Astrocyte (in vitro differentiated cells and primary cell): ENCODE data around the gene EYS. TPM values are rescaled to one million over a fixed set of nuclear protein-coding genes. Genes with fewer than 3 reads are reported as not detected.

Source experiments
- DNase-seq: peaks from one replicate; pipeline ENCODE4 v3.0.0-alpha.2; 2010; ENCODE audit warnings: low read depth
- FAIRE-seq: peaks from 2 replicates; lab custom pipeline; 2011; peaks lifted over from hg19 to GRCh38; lab: Jason Lieb, UNC
- H2AFZ ChIP-seq: 2 replicates; pipeline ENCODE4 v1.6.0; 2012; ENCODE audit warnings: low read depth, low read length, inconsistent platforms
- H3K27ac ChIP-seq: 2 replicates; pipeline ENCODE4 v1.5.1; 2011; ENCODE audit warnings: low read depth, low read length, inconsistent platforms
- H3K27me3 ChIP-seq: 2 replicates; pipeline ENCODE4 v1.6.0; 2011; ENCODE audit warnings: low read length, inconsistent platforms; ENCODE audit not compliant: insufficient read depth
- H3K36me3 ChIP-seq: 2 replicates; pipeline ENCODE4 v1.5.1; 2011; ENCODE audit warnings: low read length, inconsistent platforms; ENCODE audit not compliant: insufficient read depth
- H3K4me1 ChIP-seq: 2 replicates; pipeline ENCODE4 v1.5.1; 2011; ENCODE audit warnings: low read length, inconsistent platforms; ENCODE audit not compliant: insufficient read depth
- H3K4me2 ChIP-seq: 2 replicates; pipeline ENCODE4 v1.6.0; 2012; ENCODE audit warnings: low read length, inconsistent platforms
- H3K4me3 ChIP-seq: 2 replicates; pipeline ENCODE4 v1.5.1; 2011; ENCODE audit warnings: low read depth, mild to moderate bottlenecking, low read length, inconsistent platforms; ENCODE audit not compliant: insufficient read depth
- H3K79me2 ChIP-seq: 2 replicates; pipeline ENCODE4 v1.6.0; 2012; ENCODE audit warnings: mild to moderate bottlenecking, low read length, inconsistent platforms; ENCODE audit not compliant: insufficient read depth
- H3K9ac ChIP-seq: 2 replicates; pipeline ENCODE4 v1.6.0; 2012; ENCODE audit warnings: mild to moderate bottlenecking, low read length, inconsistent platforms
- H3K9me3 ChIP-seq: 2 replicates; pipeline ENCODE4 v1.5.1; 2012; ENCODE audit warnings: low read depth, mild to moderate bottlenecking, low read length, inconsistent platforms; ENCODE audit not compliant: insufficient read depth
- H4K20me1 ChIP-seq: 2 replicates; pipeline ENCODE4 v1.6.0; 2012; ENCODE audit warnings: low read length, inconsistent platforms; ENCODE audit not compliant: insufficient read depth
- H3K27ac Mint-ChIP-seq: one replicate; pipeline ENCODE4 v1.8.0; 2021; ENCODE audit warnings: mild to moderate bottlenecking, mixed read lengths; ENCODE audit not compliant: unreplicated experiment
- H3K27me3 Mint-ChIP-seq: one replicate; pipeline ENCODE4 v1.8.0; 2021; ENCODE audit warnings: low read depth, mixed read lengths; ENCODE audit not compliant: unreplicated experiment
- H3K36me3 Mint-ChIP-seq: one replicate; pipeline ENCODE4 v1.8.0; 2021; ENCODE audit warnings: low read depth, mixed read lengths; ENCODE audit not compliant: unreplicated experiment
- H3K4me1 Mint-ChIP-seq: one replicate; pipeline ENCODE4 v1.8.0; 2021; ENCODE audit warnings: low read depth, mixed read lengths; ENCODE audit not compliant: unreplicated experiment
- H3K4me3 Mint-ChIP-seq: one replicate; pipeline ENCODE4 v1.8.0; 2021; ENCODE audit warnings: mild to moderate bottlenecking, moderate library complexity, mixed read lengths; ENCODE audit not compliant: unreplicated experiment
- H3K9me3 Mint-ChIP-seq: one replicate; pipeline ENCODE4 v1.8.0; 2021; ENCODE audit warnings: mild to moderate bottlenecking, mixed read lengths; ENCODE audit not compliant: unreplicated experiment
- CTCF ChIP-seq: IDR thresholded peaks from 2 replicates; pipeline ENCODE4 v1.5.1; 2011; ENCODE audit warnings: low read depth, mild to moderate bottlenecking, inconsistent platforms, low read length, moderate library complexity; ENCODE audit not compliant: insufficient read depth
- EZH2 ChIP-seq: IDR thresholded peaks from 2 replicates; pipeline ENCODE4 v1.6.1; 2012; ENCODE audit warnings: mild to moderate bottlenecking, low read length, inconsistent platforms; ENCODE audit not compliant: insufficient read depth
- total RNA-seq: library from RNA; stranded (reverse); gene quantifications from 2 replicates; pipeline ENCODE4 v1.2.1, GENCODE V29; 2021

Gene EYS
- total RNA-seq, 1 donor from 2014 or later: 0.16 TPM

DNA sequence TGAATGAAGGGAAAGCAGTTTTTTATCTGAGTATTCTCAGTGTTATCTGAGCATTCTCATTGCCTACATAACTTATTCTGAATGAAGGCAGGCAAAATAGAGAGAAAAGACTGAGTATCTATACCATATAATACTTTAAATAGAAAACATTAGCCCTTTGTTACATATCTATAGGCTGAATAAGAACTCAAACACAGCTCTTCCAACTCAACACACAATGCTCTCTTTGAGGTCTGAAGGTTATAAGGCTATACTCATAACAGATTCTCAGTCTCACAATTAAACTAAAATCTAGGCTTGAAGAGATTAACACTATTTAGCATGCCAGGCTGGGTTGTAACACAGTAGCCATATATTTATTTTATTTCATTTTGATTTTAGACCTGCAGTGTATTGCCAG is 56.9 kb downstream of the EYS start:
- no peaks in the 10 kb centered on the region for H4K20me1 ChIP-seq
- H3K9me3 ChIP-seq: no peaks in the 10 kb centered on the region
- H3K9me3 Mint-ChIP-seq: no peaks in the 10 kb centered on the region
- H3K4me3 ChIP-seq: no peak overlapping the region
- H2AFZ ChIP-seq: no peak overlapping the region
- DNase-seq (no peak), FAIRE-seq (no peak)
- H3K27me3 ChIP-seq: no peaks in the 10 kb centered on the region
- H3K4me1 ChIP-seq: no peaks in the 10 kb centered on the region
- H3K36me3 Mint-ChIP-seq: no peaks in the 10 kb centered on the region
- no peak overlapping the region for H3K27ac ChIP-seq
- no peak overlapping the region for H3K27ac Mint-ChIP-seq
- H3K4me1 Mint-ChIP-seq: no peaks in the 10 kb centered on the region
- no peaks in the 10 kb centered on the region for H3K79me2 ChIP-seq
- H3K9ac ChIP-seq: no peak overlapping the region
- no peaks in the 10 kb centered on the region for H3K27me3 Mint-ChIP-seq
- no peak for TF ChIP-seq CTCF
- no peak for TF ChIP-seq EZH2
- H3K4me3 Mint-ChIP-seq: no peak overlapping the region
- no peak overlapping the region for H3K4me2 ChIP-seq
- H3K36me3 ChIP-seq: no peaks in the 10 kb centered on the region

- H2AFZ ChIP-seq: no peak overlapping the region
- Mint-ChIP-seq H3K4me1 (no peaks in the 10 kb centered on the region), H3K27ac (no peak overlapping the region), H3K36me3 (no peaks in the 10 kb centered on the region), H3K9me3 (no peaks in the 10 kb centered on the region), H3K4me3 (no peak overlapping the region), H3K27me3 (no peaks in the 10 kb centered on the region)
- no peak overlapping the region for H3K27ac ChIP-seq
- DNase-seq: no peak
- no peaks in the 10 kb centered on the region for H3K36me3 ChIP-seq
- no peaks in the 10 kb centered on the region for H3K4me1 ChIP-seq
- no peaks in the 10 kb centered on the region for H3K27me3 ChIP-seq
- H3K4me3 ChIP-seq: no peak overlapping the region
- no peaks in the 10 kb centered on the region for H3K79me2 ChIP-seq
- no peak for FAIRE-seq
- H3K4me2 ChIP-seq: no peak overlapping the region
- H3K9ac ChIP-seq: no peak overlapping the region
- no peaks in the 10 kb centered on the region for H4K20me1 ChIP-seq
- no peak for TF ChIP-seq EZH2
- no peak for TF ChIP-seq CTCF
- no peaks in the 10 kb centered on the region for H3K9me3 ChIP-seq
Measured at GRCh38 chr6:65649392-65649791, 57.6 kb downstream of the EYS start.

DNA sequence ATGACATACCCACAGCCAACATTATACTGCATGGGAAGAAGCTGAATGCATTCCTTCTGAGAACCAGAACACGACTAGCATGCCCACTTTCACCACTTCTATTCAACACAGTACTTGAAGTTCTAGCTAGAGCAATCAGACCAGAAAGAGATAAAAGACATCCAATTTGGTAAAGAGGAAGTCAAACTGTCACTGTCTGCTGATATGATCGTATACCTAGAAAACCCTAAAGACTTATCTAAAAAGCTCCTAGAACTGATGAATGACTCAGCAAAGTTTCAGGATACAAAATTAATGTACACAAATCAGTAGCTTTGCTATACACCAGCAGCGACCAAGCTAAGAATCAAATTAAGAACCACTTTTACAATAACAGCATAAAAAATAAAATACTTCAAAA is 60.5 kb downstream of the EYS start:
- Histone ChIP-seq H3K4me3 (no peak overlapping the region), H3K27ac (no peak overlapping the region), H3K4me1 (no peaks in the 10 kb centered on the region), H3K4me2 (no peak overlapping the region), H3K9me3 (no peaks in the 10 kb centered on the region), H3K36me3 (no peaks in the 10 kb centered on the region), H2AFZ (no peak overlapping the region), H4K20me1 (no peaks in the 10 kb centered on the region), H3K27me3 (no peaks in the 10 kb centered on the region), H3K9ac (no peak overlapping the region), H3K79me2 (no peaks in the 10 kb centered on the region)
- DNase-seq: no peak
- Mint-ChIP-seq H3K36me3 (no peaks in the 10 kb centered on the region), H3K4me3 (no peak overlapping the region), H3K27me3 (no peaks in the 10 kb centered on the region), H3K4me1 (no peaks in the 10 kb centered on the region), H3K9me3 (no peaks in the 10 kb centered on the region), H3K27ac (no peak overlapping the region)
- FAIRE-seq: no peak
- no peak for TF ChIP-seq EZH2
- TF ChIP-seq CTCF: no peak
